Ovary (tissue), 9 donors: Measurements from ENCODE around the gene ITPK1. TPM values are rescaled to one million over a fixed set of nuclear protein-coding genes. Genes with fewer than 3 reads are reported as not detected.

Experiments
- DNase-seq, 5 donors: peaks; one replicate each; pipeline ENCODE4 v3.0.0-alpha.2; 2019 to 2020
- H3K27ac ChIP-seq, 2 donors: fragments of 200-600 bp; one replicate each; pipeline versions ENCODE4 v1.5.1 to v1.8.0; 2019 to 2022
- H3K27me3 ChIP-seq: fragments of 200-600 bp; one replicate; pipeline ENCODE4 v1.8.0; 2022
- H3K36me3 ChIP-seq: fragments of 200-600 bp; sonication (generic); one replicate; pipeline ENCODE4 v1.5.1; 2019
- H3K4me1 ChIP-seq: one replicate; pipeline ENCODE4 v1.8.1; 2013; ENCODE audit warnings: mild to moderate bottlenecking, moderate library complexity; ENCODE audit not compliant: insufficient read depth
- H3K4me3 ChIP-seq: fragments of 200-600 bp; sonication (generic); one replicate; pipeline ENCODE4 v1.5.1; 2017
- H3K9me3 ChIP-seq, 2 donors: fragments of 200-600 bp in 1 of 2; sonication (generic) in 1 of 2; one replicate each; pipeline versions ENCODE4 v1.5.1 to v1.8.1; 2013 to 2019; ENCODE audit warnings: mild to moderate bottlenecking in 1 of 2, moderate library complexity in 1 of 2
- EP300 ChIP-seq: sonication (generic); formaldehyde crosslinking; IDR thresholded peaks from one replicate; pipeline ENCODE4 v1.6.1; 2017; ENCODE audit warnings: antibody characterized with exemption
- POLR2A ChIP-seq: fragments of 450-650 bp; IDR thresholded peaks from one replicate; pipeline ENCODE4 v1.6.1; 2017; ENCODE audit warnings: antibody characterized with exemption, mild to moderate bottlenecking, moderate library complexity
- WGBS, 3 donors: extraction: QIAGEN DNeasy Blood & Tissue Kit in 1 of 3; methylation state at CpG; one replicate each; pipeline versions ENCODE4 v1.1.5 to v1.1.7; 2013 to 2017; 5-methylcytosine and 5-hydroxymethylcytosine counted together
- intact Hi-C, 4 donors: fragments of 100-400 bp; cut with DNase I; formaldehyde crosslinking; loops; one replicate each; pipeline versions ENCODE4 v1.11.0 to v1.15.1; 2022 to 2023
- polyA plus RNA-seq, 2 donors: library from polyadenylated mRNA; stranded (reverse); fragments of 200-250 nt in 1 of 2; fragments of 350-450 nt in 1 of 2; fragmentation: Illumina TruSeq in 1 of 2; extraction: RNeasy Lipid Tissue Mini Kit (QIAGEN cat#74804) in 1 of 2; gene quantifications; one replicate each; pipeline ENCODE4 v1.2.3, GENCODE V29; 2013 to 2014
- total RNA-seq, 7 donors: library from RNA; depleted of rRNA in 2 of 7; stranded (reverse); fragments of >200 nt in 2 of 7; fragmentation: NEBNext Ultra II Directional in 3 of 7; extraction: Animal tissue kit (Norgen Biotek cat#: 25700) in 3 of 7; gene quantifications; one replicate each; pipeline versions ENCODE4 v1.1.0 to v1.2.4, GENCODE V29; 2016 to 2023
- TF ChIP-seq, protein P1 (sequence below), 3 donors: fragments of 450-650 bp in 2 of 3; fragments of 200-600 bp in 1 of 3; IDR thresholded peaks; one replicate each; pipeline versions ENCODE4 v1.5.1 to v1.8.0; 2016 to 2022; ENCODE audit warnings: antibody characterized with exemption in 3 of 3, mild to moderate bottlenecking in 1 of 3
- donor health status: DM: no; HTN: no; CAD: no; lungs with moderate emphysema.
- donor health status: DM: no; HTN: no; CAD: no.
- donor health status: Bipolar disorder and iron deficiency.
- donor health status: DM: yes; HTN: yes; CAD: no.
- donor health status: DM: no; HTN: no; CAD: no.
- donor health status: DM: yes; HTN: yes; CAD: no.

ITPK1 gene
- total and polyA plus RNA-seq, 9 donors: 23.6 to 57.8 (median 49.3) TPM

DNA sequence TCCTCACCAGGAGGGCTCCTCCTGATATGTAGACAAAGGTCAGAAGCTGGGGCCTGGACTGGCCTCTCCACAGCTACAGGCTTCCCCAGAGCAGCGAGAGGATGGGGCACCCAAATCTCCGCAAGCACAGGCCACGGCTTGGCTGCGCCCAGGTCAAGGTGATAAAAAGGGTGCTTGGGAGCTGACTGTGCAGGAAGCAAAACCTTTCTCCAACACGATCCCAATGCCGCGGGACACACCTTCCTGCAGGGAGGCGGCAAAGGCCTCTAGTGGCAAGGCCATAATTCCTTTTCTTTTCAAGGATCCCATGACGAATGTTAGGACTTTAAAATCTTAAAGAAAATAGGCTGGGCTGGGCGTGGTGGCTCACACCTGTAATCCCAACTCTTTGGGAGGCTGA lies 13.6 kb downstream of the ITPK1 start:
- intact Hi-C loops: no loop called here
- H3K27ac ChIP-seq: no peak overlapping the region
- DNase-seq: no peak
- H3K4me3 ChIP-seq: no peak overlapping the region
- peaks cover 1% of the 10 kb centered on the region for H3K4me1 ChIP-seq
- WGBS, 3 donors: 77 to 97% (median 84%) methylated on average over 10 of the region's 10 CpGs
- TF ChIP-seq, protein P1, sequence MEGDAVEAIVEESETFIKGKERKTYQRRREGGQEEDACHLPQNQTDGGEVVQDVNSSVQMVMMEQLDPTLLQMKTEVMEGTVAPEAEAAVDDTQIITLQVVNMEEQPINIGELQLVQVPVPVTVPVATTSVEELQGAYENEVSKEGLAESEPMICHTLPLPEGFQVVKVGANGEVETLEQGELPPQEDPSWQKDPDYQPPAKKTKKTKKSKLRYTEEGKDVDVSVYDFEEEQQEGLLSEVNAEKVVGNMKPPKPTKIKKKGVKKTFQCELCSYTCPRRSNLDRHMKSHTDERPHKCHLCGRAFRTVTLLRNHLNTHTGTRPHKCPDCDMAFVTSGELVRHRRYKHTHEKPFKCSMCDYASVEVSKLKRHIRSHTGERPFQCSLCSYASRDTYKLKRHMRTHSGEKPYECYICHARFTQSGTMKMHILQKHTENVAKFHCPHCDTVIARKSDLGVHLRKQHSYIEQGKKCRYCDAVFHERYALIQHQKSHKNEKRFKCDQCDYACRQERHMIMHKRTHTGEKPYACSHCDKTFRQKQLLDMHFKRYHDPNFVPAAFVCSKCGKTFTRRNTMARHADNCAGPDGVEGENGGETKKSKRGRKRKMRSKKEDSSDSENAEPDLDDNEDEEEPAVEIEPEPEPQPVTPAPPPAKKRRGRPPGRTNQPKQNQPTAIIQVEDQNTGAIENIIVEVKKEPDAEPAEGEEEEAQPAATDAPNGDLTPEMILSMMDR (IDR thresholded peaks at IDR 0.05): no peak
- TF ChIP-seq POLR2A (no peak), EP300 (no peak)
- no peaks in the 10 kb centered on the region for H3K9me3 ChIP-seq
- H3K36me3 ChIP-seq: no peaks in the 10 kb centered on the region
- no peaks in the 10 kb centered on the region for H3K27me3 ChIP-seq

DNA sequence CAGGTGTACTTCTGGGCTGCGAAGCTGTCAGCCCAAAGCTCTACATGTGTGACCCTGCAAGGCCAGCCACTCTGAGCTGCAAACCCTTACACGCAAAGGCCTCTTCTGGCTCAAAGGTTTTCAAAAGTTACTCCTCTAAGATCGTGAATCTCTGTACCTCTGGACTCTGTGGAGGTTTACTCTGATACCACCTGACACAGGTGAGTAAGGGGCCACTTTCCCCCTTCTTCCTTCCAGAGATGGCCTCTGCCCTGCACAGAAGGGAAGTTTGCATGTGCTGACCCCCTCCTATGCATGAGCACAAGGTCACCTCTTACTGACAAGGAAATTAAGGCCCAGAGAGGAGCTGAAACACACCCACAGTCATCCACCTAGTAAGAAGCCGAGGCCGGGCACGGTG lies 14.5 kb downstream of the ITPK1 start:
- Histone ChIP-seq H3K4me3 (no peak overlapping the region), H3K27ac (no peak overlapping the region), H3K9me3 (no peaks in the 10 kb centered on the region), H3K27me3 (no peaks in the 10 kb centered on the region), H3K4me1 (peaks cover 3% of the 10 kb centered on the region), H3K36me3 (no peaks in the 10 kb centered on the region)
- no peak for TF ChIP-seq POLR2A
- no peak for TF ChIP-seq EP300
- TF ChIP-seq, protein P1 (IDR thresholded peaks at IDR 0.05): no peak
- intact Hi-C loops: no loop called here
- DNase-seq: no peak
- WGBS, 3 donors: 79 to 96% (median 83%) methylated on average over 6 of the region's 6 CpGs

DNA sequence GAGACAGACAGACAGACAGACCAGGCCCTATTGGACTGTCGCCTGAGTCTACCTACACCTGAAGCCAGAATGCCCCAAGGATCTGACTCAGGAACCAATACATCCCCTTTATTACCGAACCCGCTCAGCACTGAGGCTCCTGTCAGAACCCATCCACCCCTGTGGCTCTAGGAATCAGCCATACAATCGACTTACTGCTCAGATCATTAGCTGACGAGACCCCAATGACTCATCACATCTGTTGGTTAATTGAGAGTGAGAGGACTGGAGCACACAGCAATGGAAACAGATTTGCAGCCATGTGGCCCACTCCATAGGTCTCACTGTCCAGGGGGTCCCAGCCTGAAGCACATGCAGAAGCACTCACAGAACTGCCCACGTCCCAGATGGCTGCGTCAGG lies 15.2 kb downstream of the ITPK1 start:
- intact Hi-C loops: no loop called here
- H3K9me3 ChIP-seq: no peaks in the 10 kb centered on the region
- TF ChIP-seq, protein P1 (IDR thresholded peaks at IDR 0.05): no peak
- TF ChIP-seq EP300 (no peak), POLR2A (no peak)
- no peak for DNase-seq
- whole genome bisulfite sequencing, 3 donors: 82 to 90% (median 87%) methylated on average over 7 of the region's 7 CpGs
- H3K4me3 ChIP-seq: no peak overlapping the region
- H3K27me3 ChIP-seq: no peaks in the 10 kb centered on the region
- H3K4me1 ChIP-seq: peaks cover 3% of the 10 kb centered on the region
- H3K36me3 ChIP-seq: no peaks in the 10 kb centered on the region
- H3K27ac ChIP-seq: no peak overlapping the region

DNA sequence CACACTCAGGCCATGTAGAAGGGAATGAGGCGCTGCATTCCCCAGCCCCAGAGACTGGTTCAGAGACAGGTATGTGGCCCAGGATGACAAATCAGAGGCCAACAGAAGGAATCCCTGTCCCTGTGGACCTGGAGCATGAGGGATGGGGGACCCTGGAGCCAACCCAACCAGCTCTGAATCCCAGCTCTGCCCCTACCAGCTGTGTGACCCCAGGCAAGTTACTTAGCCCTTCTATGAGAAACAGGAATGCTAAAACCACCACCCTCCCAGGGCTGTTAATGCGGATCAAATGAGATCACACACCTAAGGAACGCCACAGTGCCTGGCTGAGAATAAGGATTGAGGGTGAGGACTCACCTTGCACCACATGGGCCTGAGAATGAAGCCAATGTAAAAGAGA lies 15.6 kb downstream of the ITPK1 start:
- no peak overlapping the region for H3K4me3 ChIP-seq
- H3K27ac ChIP-seq: no peak overlapping the region
- no peaks in the 10 kb centered on the region for H3K36me3 ChIP-seq
- TF ChIP-seq EP300 (no peak), POLR2A (no peak)
- TF ChIP-seq, protein P1 (IDR thresholded peaks at IDR 0.05): no peak
- peaks cover 3% of the 10 kb centered on the region for H3K4me1 ChIP-seq
- no peaks in the 10 kb centered on the region for H3K27me3 ChIP-seq
- 93 to 96% (median 94%) methylated on average over 3 of the region's 3 CpGs for WGBS, 3 donors
- no peaks in the 10 kb centered on the region for H3K9me3 ChIP-seq
- intact Hi-C loops: no loop called here
- DNase-seq: no peak

DNA sequence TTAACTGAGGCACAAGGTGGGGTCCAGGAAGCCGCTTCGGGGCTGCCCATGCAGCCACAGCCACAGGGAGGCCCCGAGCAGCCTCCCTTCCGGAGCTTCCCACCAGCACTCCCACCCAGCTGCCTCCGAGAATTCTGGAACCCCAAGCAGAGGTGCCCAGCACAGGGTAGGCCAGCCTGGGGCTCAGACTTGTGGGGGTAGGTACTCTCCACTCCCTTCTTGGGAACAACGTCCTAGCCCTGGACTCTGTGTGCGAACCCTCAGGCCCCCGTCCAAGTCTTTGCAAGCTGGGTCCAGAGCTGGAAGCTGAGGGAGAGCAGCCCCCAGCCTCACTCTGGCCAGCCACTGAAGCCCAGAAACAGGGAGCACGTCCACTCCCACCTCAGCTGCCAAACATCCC lies 16.1 kb downstream of the ITPK1 start:
- no peak overlapping the region for H3K4me3 ChIP-seq
- TF ChIP-seq, protein P1 (IDR thresholded peaks at IDR 0.05): no peak
- TF ChIP-seq EP300 (no peak), POLR2A (no peak)
- no peaks in the 10 kb centered on the region for H3K36me3 ChIP-seq
- intact Hi-C loops: no loop called here
- no peaks in the 10 kb centered on the region for H3K27me3 ChIP-seq
- H3K9me3 ChIP-seq: no peaks in the 10 kb centered on the region
- WGBS, 3 donors: 88 to 99% (median 92%) methylated on average over 8 to 9 of the region's 9 CpGs
- peaks cover 3% of the 10 kb centered on the region for H3K4me1 ChIP-seq
- H3K27ac ChIP-seq: no peak overlapping the region
- no peak for DNase-seq
